Measurements from ENCODE around the gene MAPK8IP1.

DNA sequence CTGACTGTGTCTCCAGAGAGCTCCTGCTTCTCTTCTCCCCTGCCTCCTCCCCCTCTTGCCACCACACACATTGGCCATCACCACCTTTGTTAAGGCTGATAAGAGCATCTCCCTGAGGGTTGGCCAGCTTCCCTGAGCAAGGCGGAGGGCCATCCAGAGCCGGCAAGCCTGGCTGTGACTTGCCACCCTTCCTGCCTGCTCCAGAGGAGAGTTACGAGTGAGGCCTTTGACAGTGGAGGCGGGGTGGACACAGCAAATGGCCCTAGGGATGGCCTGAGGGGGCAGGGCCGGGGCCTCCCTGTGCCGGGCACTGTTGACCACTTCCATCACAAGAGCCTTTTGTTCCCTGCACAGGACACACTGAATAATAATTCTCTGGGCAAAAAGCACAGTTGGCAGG is 16.2 kb downstream of the MAPK8IP1 start:
- TF ChIP-seq ZNF274 (IDR thresholded peaks at IDR 0.05; ENCODE audit: low read depth, low read length) = no peak
- no peak for TF ChIP-seq SUZ12 (IDR thresholded peaks at IDR 0.05; ENCODE audit: extremely low read depth, insufficient read depth, insufficient read length)
- no peak for TF ChIP-seq YY1 (IDR thresholded peaks at IDR 0.05; ENCODE audit: insufficient read depth, insufficient read length)
